GM18951 (cell line): Measurements from ENCODE around the gene ADRM1.

Source experiments
- POLR2A ChIP-seq: IDR thresholded peaks from 4 replicates; pipeline ENCODE4 v1.6.1; 2011; ENCODE audit warnings: mild to moderate bottlenecking; ENCODE audit not compliant: insufficient read length, insufficient read depth; ENCODE audit errors: extremely low read depth
- in situ Hi-C: fragments of 300-500 bp; cut with MboI; formaldehyde crosslinking; loops from one replicate; pipeline ENCODE4 v1.12.0; 2022; ENCODE audit warnings: low sequenced_read_pairs, mixed read lengths, inconsistent platforms; ENCODE audit not compliant: unreplicated experiment

Gene ADRM1

GRCh38 chr20:62269378-62269777 lies 33.4 kb upstream of the ADRM1 start:
- TF ChIP-seq POLR2A, result no peak
- in situ Hi-C loops, result no loop called here

DNA sequence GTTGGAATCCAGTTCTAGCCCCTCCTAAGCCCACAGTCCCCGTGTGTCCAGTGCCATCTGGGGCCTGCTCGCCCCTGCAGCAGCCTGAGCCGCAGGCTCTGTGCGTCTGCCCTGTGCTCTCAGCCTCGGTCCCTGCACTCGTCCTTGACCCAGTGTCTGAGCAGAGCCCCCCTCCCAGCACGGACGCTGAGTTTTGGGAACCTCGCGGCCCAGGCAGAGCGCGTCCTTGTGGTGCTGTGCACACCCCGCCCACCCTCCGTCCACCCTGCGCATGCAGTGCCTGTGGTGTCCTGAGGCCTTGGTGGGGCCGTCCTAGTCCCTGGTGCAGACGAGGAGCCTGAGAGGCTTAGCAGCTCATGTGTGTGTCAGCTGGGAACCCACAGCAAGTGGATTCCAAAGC lies 32.9 kb upstream of the ADRM1 start:
- in situ Hi-C loops, result no loop called here

DNA sequence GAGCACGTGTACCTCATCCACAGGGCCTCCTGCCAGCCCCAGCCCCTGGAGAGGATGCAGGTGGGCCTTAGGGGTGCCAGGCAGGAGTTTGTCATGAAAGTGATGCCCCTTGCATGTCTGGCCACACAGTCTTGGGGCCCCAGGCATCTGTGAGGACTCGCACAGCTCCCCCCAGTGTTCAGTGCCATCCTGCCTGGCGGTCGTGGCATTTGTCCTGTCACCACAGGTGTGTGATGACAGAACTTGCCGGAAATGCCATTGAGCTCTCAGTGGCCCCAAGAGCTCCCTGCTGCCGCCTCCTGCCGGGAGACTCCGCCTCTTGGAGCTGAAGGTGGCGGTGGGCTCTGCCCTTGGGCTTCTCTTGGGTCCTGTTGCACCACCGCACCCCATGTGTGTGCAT lies 30.6 kb upstream of the ADRM1 start:
- in situ Hi-C loops, result no loop called here
- no peak for TF ChIP-seq POLR2A

More for the DNA sequence above, 32.9 kb upstream of the ADRM1 start:
- TF ChIP-seq POLR2A, result no peak

DNA sequence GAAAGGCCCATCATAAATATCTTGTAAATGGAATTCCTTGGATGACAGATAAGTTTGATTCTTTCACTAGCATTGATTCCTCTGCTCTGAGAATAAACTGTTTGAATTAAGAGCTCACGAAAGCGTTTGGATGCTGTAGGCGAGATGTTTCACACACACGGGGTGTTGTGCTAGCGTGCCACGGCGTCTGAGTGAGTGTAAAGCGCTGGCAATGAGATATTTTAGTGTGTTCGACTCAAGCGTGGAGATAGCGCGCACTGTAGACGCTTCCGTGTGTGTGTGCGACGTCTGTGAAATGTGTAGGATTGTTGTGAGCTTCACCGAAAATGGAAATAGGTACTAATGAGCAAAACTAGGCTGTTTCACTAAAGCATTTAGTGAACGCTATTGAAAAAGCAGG lies 29.4 kb upstream of the ADRM1 start:
- TF ChIP-seq POLR2A, result no peak
- in situ Hi-C loops, result no loop called here

- no peak for TF ChIP-seq POLR2A
- in situ Hi-C loops, result no loop called here
Observed at GRCh38 chr20:62274332-62274950, 28.4 kb upstream of the ADRM1 start.

GRCh38 chr20:62275219-62275618 lies 27.6 kb upstream of the ADRM1 start:
- TF ChIP-seq POLR2A, result no peak
- in situ Hi-C loops, result no loop called here

- no peak for TF ChIP-seq POLR2A
- in situ Hi-C loops, result no loop called here
Observed at GRCh38 chr20:62276439-62276838, 26.4 kb upstream of the ADRM1 start.

- in situ Hi-C loops, result no loop called here
- no peak for TF ChIP-seq POLR2A
Observed at GRCh38 chr20:62277253-62277652, 25.5 kb upstream of the ADRM1 start.

GRCh38 chr20:62280303-62280702 lies 22.5 kb upstream of the ADRM1 start:
- no peak for TF ChIP-seq POLR2A
- in situ Hi-C loops, result no loop called here

DNA sequence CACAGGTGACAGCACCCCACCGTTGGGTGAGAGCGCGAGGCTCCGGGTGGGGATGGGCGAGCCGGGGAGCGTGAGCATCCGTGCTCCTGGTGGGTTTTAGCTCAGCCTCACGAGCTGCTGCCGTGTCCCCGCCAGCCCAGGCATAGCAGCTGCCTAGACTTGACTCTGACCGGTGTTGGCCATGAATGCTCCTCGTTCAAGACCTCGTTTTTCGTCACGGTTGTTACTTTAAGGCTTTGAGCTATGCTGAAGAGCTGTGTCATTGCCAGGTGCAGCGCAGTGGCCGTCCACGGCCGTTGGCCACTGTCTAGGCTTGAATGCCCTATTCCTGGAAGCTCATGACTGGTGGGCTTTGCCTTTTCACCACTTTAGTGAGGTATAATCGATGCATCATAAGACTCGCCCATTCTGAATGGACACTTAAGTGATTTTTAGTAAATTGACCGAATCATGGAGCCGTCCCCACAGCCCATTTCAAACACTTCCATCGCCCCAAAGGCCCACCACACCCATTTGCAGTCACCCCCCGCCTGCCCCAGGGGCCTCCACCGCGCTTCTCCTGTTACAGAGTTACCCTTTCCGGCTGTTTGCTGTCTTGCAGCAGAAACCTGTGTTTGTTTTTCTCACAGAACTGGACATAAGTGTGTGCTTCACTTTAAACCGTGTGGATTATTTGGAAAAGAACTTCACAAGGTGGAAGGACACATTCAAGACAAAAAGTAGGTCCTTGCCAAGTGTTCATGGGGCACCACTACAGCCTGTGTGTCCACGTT lies 21.4 kb upstream of the ADRM1 start:
- in situ Hi-C loops, result no loop called here
- no peak for TF ChIP-seq POLR2A

DNA sequence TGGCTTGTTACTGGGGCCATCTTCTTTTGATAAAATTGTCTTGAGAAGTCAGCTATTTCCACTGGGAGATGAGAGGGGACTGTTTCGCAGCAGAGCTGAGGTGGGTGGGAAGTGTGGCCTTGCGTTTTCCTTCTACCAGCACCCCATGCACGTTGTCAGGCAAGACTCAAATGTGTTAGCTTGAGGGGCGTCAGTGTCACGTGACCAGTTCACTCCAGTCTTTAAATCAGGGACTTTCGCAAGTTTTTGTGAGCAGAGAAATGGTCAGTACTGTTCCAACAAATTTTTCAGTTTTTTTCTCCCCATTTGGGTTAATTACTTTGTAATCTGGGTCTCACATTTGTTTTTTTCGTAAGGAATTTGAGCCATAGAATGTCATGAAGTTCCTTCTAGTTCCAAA lies 20.7 kb upstream of the ADRM1 start:
- in situ Hi-C loops, result no loop called here
- TF ChIP-seq POLR2A, result no peak

DNA sequence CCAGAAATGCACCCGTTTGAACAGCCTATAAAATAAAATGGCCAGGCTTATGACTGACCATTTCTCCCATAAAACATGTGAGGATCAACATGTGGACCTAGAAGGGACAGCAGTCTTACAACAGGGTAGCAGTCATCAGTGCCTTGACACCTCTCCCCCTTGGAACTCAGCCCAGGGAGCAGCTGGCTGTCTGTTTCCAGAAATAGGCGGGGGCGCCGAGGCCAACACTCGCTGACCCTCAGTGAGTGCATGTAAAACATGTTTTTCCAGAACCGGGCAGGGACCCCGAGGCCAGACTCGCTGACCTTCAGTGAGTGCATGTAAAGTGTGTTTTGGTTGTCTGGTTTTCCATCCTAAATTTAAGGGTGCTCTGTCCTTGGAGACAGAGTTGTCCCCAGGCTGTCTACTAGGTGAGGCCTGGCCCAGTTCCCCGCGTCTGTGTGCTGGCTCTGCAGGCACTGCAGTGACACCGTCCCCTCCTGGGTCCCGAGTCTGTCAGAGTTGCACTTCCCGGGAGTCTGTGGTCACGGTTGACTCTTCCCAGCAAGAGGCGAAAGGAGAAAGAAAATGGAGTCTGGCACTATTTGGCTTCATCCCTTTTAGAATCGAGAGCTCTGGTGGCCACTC lies 19.8 kb upstream of the ADRM1 start:
- in situ Hi-C loops, result no loop called here
- TF ChIP-seq POLR2A, result no peak

DNA sequence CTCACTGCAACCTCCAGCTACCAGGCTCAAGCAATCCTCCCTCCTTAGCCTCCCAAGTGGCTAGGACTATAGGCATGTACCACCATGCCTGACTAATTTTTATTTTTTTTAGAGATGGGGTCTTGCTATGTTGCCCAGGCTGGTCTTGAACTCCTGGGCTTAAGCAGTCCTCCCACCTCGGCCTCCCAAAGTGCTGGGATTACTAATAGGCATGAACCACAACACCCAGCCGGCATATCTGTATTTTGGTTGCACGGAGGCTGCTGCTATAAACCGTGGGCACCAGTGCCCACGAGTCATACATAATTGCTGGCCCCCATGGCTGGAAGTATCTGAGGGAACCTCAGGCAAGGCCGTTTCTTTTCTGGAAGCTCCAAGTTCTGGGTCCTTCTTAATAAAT lies 18.3 kb upstream of the ADRM1 start:
- no peak for TF ChIP-seq POLR2A
- in situ Hi-C loops, result no loop called here

DNA sequence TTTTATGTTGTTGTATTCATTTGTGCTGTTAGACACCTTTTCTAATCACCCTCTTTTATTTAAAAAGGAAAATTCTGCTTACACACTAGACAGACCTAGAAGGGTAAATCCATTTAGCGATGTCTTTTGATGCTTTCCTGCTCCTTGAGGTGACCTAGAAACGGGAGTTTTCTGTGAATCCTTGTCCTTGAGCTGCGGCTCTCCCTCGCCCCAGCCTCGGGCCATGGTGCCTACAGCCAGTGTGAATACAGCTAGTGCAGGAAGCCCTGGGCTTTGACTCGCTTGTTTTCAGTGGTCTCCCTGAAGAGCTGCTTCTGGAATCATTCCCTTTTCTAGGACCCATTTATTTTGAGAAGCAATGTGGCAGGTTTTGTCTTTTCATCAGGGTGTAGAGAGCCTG lies 17.6 kb upstream of the ADRM1 start:
- in situ Hi-C loops, result no loop called here
- TF ChIP-seq POLR2A, result no peak
